Measurements from ENCODE around the gene NOP14.
"Not testable (repeated sequence)": the region's sequence is repeated elsewhere in the genome, so short reads cannot be mapped to it uniquely, and the experiment has no call there.

NOP14 gene

DNA sequence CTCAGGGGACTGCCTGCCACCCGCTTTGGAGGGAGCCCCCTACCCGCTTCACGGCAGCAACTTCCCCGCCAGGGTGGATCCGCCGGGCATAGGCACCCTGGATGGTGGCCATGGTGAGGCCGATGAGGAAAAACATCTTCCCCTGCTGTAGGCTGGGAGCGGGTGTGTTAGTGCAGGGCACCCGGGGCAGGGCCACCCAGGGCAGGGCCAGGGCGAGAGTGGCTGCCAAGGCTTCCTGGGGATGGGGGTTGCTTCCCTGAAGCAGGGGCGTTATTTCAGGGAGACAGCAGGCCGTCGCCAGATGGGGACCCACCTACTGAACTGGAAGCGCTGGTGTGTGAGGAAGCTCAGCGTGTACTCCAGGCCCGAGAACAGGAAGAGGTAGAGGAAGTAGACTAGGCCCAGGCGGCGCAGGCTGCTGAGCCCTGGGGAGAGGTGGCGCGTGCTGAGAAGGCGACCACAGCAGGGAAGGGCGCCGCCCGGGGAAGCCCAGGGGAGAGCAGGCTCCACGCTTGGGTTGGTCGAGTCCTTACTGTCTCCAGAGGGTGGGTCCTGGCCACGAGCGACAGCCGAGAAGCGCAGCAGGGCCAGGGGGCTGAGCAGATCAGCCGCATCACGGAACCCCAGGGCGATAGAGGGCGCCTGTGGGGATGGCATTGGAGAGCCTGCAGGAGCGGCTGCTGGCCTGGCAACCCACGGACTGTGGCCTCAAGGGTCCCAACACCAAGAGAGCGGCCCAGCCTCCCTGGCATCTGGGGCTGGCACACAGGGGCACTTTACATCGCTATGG, 31.5 kb downstream of the NOP14 start:
- peak; percentile 71 for DNase-seq (ENCODE audit: low spot score)

DNA sequence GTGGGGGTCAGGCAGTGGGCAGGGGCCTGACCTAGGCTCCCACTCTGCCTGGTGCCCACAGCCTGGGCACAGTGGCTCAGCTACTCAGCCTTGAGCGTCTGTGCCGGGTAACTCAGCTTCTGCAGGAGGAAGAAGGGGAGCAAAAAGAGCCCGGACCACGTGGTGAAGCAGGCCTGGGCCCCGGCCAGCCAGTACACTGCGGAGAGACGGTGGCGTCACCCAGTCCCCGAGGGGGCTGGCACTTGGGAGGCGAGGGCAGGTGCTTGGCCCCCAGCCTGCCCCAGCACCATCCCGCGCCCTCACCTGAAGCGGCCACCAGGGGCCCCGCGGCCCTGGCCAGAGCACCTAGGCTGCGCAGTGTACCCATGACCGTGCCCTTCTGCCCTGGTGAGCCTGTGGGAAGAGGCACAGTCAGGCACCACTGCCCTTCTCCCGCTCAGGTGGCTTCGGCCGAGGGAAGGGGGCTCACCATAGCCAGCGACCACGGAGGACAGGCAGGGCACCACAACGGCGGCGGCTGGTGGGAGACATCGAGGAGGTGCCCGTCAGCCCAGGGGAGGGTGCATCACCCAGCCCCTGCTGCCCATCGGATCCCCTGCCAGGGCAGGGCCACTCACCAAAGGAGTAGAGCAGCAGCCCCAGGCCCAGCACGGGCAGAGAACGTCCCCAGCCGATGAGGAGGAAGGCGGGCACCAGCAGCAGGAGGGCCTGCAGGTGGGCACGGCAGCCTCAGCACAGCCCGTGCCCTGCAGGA, 32.3 kb downstream of the NOP14 start:
- DNase-seq (ENCODE audit: low spot score): no peak

DNA sequence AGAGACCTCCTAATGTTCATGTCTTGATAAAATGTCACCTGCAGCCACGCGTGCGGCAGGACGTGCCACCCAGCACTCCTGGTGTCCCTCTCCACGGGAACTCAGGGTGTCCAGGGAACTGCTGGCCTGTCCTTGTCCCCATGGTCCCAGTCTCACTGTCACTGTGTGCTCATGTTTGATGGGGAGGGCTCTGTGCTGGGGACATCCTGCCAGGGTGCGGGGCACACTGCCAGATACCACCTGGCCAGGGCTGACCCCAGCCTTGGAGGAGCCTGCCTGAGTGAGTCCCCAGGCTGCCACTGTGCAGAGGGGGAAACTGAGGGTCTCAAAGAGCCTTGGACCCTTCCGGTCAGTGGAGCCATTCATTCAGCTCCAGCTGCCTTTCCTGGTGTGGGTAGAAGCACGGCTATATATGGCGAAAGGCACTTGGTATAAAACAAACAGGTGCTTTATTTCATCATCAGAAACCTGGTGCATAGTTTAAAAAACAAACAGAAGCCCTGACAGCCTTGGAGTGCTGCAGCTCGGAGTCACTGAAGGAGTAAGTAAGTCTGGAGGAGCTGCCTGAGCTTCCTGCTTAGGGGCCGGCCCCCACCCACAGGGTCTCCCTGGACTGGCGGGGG, 33.0 kb downstream of the NOP14 start:
- no peak for DNase-seq (ENCODE audit: low spot score)

DNA sequence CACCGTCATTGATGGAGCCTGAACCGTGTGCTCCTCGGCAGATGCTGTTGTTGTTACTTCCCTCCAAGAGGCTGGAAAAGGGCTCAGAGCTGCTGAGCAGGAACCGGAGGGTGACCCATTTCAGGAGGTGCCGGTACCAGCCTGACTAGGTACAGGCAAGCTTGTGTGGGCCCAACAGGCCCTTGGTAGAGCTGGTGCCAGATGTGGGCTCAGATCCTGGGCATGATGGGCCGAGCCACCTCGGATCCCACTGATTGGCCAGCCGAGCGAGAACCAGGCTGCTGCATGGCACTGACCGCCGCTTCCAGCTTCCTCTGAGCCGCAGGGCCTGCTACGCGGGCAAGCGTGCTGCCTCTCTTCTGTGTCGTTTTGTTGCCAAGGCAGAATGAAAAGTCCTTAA, 33.7 kb downstream of the NOP14 start:
- DNase-seq (ENCODE audit: low spot score): no peak

DNA sequence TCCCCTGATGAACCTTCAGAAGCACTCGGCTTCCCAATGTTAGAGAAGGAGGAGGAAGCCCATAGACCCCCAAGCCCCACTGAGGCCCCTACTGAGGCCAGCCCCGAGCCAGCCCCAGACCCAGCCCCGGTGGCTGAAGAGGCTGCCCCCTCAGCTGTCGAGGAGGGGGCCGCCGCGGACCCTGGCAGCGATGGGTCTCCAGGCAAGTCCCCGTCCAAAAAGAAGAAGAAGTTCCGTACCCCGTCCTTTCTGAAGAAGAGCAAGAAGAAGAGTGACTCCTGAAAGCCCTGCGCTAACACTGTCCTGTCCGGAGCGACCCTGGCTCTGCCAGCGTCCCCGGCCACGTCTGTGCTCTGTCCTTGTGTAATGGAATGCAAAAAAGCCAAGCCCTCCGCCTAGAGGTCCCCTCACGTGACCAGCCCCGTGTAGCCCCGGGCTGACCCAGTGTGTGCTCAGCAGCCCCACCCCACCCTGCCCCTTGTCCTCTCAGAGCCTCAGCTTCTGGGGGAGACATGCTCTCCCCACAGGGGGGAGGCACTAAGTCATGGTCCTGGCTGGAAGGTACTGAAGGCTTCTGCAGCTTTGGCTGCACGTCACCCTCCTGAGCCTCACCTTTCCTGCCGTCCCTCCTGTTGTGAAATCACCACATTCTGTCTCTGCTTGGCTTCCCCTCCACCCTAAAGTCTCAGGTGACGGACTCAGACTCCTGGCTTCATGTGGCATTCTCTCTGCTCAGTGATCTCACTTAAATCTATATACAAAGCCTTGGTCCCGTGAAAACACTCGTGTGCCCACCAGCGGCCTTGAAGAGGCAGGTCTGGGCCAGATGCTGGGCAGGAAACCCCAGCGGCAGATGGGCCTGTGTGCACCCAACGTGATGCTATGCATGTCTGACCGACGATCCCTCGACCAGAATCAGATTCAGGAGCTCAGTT, 34.7 kb downstream of the NOP14 start:
- DNase-seq (ENCODE audit: low spot score): no peak

DNA sequence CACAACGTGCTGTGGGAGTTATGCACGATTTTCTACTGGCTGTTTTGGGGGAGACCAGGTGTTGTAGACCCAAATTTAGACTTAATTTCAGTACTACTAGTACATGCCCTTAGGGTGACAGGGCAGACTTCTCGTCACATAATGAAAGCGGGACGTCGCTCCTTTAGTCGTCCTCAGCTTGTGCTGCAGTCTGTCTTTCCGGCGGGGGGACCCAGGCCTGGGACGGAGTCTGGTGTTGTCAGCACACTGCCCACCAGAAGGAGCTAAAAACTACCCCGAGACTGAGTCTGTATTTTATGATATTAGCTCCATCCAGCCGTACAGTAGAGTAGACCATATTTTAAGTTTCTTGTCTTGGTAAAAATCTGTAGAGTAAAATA, 35.5 kb downstream of the NOP14 start:
- DNase-seq (ENCODE audit: low spot score): no peak

DNA sequence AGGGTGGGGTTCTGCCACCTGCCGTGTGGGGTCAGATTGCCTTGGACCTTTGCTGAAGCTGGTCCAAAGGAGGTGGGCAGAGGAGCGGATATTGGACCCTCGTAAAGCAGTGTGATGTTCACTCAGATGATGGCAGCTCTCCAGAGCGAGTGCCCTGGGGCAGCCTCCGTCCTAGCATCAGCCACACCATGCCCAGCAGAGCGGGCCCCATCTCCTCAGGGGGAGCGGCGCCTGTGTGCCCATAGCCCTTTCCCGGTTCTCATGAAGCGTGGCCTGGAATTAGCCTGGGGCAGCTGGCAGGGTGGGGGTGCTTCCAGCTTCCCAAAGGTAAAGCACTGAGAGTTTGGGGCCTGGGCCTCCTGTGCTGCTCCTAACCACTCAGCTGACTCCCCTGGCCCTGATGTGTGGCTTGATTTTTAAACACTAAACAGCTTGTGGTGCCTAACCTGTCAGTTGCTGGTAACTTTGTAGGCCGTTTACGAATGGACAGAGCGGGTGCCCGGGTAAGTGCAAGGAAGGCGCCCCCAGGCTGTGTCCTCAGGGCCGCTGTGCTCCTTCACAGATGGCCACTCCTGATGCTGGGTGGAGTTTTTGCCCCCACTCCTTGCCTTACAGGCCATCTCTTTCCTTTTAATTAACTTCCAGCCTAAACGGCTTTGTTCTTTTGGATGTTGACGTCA, 36.0 kb downstream of the NOP14 start:
- DNase-seq (ENCODE audit: low spot score): no peak

DNA sequence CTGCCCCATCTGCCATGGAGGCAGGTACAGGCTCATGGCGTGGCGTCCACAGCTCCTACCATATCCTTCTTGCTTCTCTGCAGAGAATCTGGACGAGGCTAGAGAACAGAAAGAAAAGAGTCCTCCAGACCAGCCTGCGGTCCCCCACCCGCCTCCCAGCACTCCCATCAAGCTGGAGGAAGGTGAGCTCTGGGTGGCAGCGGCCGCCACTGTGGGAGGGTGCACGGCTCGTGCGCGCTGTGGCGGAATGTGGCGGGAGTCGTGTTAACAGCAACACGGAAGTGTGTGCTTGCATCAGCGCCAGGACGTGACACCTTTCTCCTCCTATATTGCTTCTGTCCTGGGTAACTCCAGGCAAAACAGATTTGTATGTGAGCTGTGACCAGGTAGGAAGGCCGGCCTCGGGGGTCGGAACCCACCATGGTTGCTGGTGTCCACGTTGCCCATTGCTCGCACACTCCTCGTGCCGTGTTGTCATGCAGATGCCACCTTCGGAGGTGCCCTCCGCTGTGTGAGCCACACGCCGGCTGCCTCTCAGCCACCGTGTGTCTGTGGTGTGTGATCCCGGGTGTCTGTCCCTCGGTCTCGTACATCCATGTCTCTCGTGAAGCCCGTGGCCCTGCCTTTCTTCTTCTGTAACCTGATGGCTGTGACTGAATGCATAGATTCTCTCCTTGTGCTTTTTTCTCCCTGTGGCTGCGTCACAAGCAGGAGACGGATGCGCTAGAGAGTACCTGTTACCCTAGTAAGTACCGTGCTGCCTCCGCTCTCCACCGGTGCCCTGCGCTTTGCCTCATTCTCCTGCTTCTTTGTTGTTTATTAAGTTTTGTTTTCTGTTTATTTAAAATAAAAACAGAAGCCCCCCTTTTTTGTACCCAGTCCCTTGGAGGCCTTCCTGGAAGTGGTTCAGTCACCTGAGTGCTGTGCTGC, 37.0 kb downstream of the NOP14 start:
- no peak for DNase-seq (ENCODE audit: low spot score)

DNA sequence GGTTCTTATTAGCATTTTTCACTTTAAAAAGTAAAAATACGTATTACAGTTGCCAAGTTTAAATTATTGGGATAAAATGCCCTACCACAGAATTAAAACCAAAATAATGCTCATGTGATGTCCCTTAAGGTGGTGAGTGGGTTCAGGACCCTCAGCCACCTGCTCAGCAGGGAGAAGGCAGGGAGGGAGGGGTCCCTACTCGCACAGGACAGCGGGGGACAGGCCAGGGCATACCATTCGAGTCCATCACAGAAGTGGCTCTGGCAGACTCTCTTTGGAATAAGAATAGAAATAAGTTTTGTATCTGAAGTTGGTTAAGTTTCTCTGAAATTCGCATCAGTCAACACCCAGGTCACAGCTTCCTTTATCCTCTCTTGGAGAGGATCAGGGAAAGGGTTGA, 37.7 kb downstream of the NOP14 start:
- DNase-seq (ENCODE audit: low spot score): no peak

DNA sequence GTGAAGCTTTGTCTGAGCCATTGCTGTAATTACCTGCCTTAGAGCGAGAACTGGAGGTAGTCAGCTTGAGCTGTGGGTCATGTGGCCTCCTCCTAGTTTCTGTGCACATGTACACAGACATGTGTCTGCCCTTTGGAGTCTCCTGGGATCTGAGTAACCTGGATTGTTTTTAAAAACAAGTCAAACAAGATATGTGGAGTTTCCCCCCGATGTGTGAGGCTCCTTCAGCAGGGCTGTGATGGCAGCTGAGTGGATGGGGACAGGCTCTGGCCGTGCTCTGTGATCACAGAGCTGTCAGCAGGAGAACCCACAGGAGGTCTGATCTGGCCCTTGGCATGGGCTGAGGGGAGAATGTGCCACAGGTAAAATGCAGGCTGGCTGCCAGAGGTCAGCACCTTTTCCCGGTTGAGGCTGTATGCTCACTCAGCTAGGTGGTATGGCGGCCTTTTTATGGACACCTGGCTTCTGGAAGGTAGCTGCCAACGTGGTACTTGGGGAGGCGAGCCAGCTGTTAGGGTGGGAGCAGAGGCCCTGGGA, 38.4 kb downstream of the NOP14 start:
- DNase-seq (ENCODE audit: low spot score): no peak

DNA sequence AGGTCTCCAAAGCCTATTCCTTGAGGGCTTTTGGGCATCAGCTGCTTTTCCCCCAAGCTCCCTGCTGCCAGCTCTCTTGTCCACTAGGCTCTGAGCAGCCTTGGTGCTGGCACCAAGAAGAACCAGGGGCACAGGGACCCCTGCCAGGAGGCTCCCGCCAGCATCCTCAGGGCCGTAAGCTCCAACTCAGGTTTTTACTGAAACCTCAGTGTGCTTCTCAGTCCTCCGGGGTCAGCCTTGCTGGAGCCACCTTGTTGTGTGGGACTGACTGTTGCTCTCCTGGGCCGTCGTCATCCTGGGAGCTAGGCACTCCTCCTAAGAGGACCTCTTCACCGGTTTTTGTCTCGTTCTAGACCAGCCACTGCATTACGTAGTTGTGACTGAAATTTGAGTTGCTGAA, 38.9 kb downstream of the NOP14 start:
- DNase-seq (ENCODE audit: low spot score): no peak

DNA sequence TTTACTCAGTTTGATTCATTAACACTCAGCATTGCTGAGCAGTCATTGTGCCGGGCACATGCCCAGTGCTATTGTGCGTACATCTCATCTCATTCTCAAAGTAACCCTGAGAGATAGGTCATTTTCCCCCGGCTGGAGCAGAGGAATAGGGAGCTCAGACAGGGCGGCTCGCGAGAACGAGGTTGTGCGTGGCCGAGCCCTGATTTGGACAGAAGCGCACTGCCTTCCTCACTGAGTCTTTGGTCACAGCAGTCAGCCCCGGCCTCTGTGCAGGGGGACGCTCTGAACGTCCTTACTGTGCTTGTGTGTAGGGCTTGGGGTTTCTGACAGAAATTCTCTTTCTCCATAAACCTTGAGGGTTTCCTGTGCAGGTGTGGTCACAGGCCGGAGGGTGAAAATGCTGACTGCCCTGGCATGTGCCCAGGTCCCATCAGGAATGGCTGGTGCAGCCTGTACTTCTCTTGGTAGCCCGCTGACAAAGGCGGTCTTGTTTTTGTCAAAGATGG, 39.5 kb downstream of the NOP14 start:
- DNase-seq (ENCODE audit: low spot score): no peak

DNA sequence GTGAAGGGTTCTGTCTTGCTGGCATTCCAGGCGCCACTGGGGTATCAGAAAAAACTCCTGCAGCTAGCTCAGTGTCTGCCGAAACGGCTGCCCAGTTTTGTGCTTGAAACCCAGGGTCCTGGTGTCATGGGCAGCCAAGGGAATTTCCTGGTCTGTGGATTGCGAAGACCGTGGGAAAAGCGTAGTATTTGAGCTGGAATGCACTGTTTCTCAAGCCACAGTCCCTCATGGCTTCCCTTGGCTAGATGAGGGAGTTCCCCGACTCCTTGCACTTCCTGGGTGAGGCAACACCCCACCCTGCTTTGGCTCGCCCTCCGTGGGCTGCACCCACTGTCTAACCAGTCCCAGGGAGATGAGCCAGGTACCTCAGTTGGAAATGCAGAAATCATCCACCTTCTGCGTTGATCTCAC, 40.1 kb downstream of the NOP14 start:
- no peak for DNase-seq (ENCODE audit: low spot score)

DNA sequence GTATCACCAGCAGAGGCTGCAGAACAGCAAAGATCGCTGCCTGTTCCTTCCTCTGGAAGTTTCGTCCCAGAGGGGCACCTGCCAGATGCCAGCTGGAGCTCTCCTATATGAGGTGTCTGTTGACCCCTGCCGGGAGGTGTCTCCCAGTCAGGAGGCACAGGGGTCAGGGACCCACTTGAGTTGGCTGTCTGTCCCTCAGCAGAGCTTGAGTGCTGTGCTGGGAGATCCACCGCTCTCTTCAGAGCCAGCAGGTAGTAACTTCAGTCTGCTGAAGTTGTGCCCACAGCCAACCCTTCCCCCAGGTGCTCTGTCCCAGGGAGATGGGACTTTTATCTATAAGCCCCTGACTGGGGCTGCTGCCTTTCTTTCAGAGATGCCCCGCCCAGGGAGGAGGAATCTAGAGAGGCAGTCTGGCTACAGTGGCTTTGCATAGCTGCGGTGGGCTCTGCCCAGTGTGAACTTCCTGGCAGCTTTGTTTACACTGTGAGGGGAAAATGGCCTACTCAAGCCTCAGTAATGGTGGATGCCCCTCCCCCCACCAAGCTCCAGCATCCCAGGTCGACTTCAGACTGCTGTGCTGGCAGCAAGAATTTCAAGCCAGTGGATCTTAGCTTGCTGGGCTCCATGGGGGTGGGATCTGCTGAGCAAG, 40.6 kb downstream of the NOP14 start:
- DNase-seq (ENCODE audit: low spot score): not testable (repeated sequence)

DNA sequence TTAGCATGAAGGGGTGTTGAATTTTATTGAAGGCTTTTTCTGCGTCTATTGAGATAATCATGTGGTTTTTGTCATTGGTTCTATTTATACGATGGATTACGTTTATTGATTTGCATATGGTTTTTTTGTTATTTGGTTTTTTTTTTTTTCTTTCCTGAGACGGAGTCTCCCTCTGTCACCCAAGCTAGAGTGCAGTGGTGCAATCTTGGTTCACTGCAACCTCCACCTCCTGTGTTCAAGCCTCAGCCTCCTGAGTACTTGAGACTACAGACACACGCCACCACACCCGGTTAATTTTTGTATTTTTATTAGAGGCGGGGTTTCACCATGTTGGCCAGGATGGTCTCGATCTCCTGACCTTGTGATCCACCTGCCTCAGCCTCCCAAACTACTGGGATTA, 44.5 kb downstream of the NOP14 start:
- DNase-seq (ENCODE audit: low spot score): not testable (repeated sequence)

DNA sequence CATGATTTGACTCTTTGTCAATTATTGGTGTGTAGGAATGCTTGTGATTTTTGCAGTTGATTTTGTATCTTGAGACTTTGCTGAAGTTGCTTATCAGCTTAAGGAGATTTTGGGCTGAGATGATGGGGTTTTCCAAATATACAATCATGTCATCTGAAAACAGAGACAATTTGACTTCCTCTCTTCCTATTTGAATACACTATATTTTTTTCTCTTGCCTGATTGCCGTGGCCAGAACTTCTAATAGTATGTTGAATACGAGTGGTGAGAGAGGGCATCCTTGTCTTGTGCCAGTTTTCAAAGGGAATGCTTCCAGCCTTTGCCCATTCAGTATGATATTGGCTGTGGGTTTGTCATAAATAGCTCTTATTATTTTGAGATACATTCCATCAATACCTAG, 44.9 kb downstream of the NOP14 start:
- DNase-seq (ENCODE audit: low spot score): not testable (repeated sequence)

DNA sequence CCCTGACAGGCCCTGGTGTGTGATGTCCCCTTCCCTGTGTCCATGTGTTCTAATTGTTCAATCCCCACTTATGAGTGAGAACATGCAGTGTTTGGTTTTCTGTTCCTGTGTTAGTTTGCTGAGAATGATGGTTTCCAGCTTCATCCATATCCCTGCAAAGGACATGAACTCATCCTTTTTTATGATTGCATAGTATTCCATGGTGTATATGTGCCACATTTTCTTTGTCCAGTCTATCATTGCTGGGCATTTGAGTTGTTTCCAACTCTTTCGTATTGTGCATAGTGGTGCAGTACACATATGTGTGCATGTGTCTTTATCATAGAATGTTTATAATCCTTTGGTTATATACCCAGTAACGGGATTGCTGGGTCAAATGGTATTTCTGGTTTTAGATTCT, 46.5 kb downstream of the NOP14 start:
- not testable (repeated sequence) for DNase-seq (ENCODE audit: low spot score)

DNA sequence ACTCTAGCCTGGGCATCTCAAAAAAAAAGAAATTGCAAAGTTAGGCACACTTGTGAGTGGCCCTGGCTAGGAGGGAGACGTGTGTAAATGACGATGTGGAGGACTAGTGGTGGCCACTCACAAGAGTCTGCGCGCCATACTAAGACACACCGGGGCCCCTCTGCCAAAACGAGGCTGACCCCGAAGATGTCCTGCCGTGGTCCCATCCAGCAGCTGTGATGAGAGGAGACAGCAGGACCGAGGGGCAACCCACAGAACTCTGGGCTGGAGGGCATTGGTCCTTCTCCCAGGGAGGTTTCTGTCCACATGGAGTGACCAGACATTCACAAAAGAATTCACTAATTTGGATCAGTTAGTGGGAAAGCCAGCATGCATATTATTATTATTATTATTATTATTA, 47.4 kb downstream of the NOP14 start:
- no peak for DNase-seq (ENCODE audit: low spot score)

Measured in activated CD4-positive, alpha-beta T cell treated with anti-CD3 and anti-CD28 coated beads, Interleukin-2, Interleukin-4, amounts not matched to agents 100 ng/mL and 50 ng/mL, durations not matched to agents 16 hours and 8 hours (primary cell).